Cerebellar nuclear complex (tissue), 1 donor: ENCODE measurements around the gene GSC.
"Not testable (repeated sequence)": the region's sequence is repeated elsewhere in the genome, so short reads cannot be mapped to it uniquely, and the experiment has no call there.

ENCODE experiments used
- DNase-seq, 2 experiments: peaks; one replicate each; lab custom pipeline; 2025; lab: John Stamatoyannopoulos, UW

The GSC gene

DNA sequence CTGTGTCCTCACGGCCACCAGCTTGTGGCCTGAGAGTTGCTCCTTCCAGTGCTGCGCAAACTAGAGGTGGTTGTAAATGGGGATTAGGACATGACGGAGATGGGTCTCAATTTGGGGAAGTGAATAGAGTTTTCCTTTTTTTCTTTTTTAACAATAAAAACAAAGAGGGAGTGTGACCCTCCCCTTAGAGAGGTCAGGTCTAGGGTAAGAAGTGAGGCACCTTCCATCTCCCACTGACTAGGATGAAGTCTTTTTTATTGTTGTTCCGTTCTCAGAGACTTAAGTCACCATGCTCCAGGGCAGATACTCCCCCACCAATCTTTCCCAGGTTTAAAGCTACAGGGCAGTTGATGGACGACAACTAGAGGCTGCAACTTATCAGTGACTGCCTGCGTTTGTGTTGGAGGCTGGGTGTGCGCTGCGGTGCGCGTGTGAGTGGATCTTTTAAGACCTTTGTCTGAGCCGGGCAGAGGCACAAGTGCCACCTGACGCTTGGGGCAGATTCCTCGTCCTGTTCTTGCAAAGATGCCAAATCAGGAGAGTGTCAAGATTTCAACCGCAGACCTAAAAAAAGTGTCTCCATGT lies 2.1 kb upstream of the GSC start:
- no peak for DNase-seq

GRCh38 chr14:94771158-94771905 lies 1.4 kb upstream of the GSC start:
- DNase-seq = no peak

- DNase-seq = no peak
Measured at GRCh38 chr14:94770815-94771157, 873 bp upstream of the GSC start.

- no peak for DNase-seq
Measured at GRCh38 chr14:94770251-94770749, 387 bp upstream of the GSC start.

GRCh38 chr14:94768521-94769390 lies 1.2 kb downstream of the GSC start:
- no peak for DNase-seq

DNA sequence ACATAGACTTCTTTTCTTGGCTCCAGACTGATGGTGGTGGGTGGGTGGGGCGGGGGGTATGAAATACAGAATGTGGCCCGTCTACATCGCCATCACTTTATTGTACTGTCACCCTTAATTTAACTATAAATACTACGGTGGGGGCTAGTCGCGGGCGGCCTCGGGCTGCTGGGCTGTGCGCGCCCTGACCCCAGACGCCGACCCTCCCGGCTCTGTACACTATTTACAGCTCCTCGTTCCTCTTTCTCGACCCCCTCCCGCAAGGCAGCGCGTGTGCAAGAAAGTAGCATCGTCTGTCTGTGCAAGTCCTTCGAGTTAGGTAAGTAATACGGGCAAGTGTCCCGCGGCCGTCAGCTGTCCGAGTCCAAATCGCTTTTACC lies 1.8 kb downstream of the GSC start:
- DNase-seq = no peak

- DNase-seq = no peak
Measured at GRCh38 chr14:94767321-94767878, 2.5 kb downstream of the GSC start.

DNA sequence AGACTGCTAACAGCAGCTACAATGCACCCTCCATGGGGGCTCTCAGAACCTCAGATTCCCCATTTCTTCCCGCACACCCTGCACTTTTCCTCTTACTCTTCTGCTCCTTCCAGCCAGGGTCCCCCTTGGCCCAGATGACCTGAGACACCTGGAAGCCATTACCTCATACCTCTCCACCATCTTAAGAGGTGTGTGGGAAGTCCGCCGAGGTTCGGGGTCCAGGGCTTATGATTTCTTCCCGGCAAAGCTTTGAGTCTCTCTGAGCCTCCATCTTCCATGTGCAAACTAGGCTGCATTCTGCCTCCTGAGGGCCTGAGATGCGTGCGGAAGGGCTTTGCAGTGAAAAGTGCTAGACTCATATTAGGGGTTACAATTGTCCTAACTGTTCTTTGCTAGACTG lies 5.3 kb downstream of the GSC start:
- DNase-seq = no peak

DNA sequence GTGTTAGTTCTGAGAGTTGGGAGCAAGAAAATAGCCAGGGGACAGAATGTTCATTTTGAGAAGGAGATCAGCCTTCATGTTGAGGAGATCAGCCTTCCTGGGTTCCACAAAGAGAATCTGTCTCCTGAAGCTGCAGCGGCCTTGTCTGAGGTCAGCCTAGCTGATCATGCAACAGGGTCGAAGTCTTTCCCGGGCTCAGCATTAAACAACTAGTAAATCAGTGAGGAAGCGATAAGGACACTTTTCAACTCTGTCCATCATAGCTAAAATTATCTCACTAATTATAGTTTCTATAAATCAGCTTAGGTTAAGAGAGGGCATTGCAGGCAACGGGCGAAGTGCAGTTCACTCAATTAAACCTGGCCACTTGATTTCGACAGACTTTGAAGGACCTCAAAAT lies 7.5 kb downstream of the GSC start:
- DNase-seq = no peak

- no peak for DNase-seq
Measured at GRCh38 chr14:94761997-94762377, 7.9 kb downstream of the GSC start.

DNA sequence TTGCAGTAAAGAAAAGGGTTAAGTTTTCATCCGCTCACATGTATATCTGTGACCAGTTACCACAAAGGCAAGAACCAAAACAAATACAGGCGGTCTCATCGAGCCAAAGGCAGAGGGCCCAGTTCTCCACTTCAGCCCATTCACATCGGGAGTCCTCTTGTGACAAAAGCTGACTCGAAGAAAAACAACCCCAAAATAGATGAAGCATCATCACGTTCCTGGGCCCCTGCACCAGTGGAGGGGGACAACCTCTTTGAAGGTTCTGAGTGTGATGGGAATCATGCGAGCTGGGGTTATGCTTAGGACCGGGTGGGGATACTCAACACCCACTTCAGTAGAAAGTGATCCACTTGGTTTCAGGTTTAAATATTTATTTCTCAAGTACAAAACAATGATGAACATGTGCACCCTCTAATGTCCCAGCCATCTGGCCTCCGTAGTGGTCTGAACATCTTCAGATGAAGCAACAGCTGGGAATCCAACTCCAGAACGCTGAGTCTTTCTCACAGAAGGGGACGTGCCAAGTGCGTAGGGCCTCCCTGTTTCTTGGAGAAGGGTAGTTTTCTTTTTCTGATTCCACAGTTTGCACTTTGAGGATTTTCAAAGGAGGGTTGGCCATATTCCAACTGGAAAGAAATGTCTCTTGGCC lies 8.4 kb downstream of the GSC start:
- no peak for DNase-seq

- DNase-seq = no peak
Measured at GRCh38 chr14:94756310-94756882, 13.5 kb downstream of the GSC start.

GRCh38 chr14:94754391-94754942 lies 15.4 kb downstream of the GSC start:
- no peak for DNase-seq

DNA sequence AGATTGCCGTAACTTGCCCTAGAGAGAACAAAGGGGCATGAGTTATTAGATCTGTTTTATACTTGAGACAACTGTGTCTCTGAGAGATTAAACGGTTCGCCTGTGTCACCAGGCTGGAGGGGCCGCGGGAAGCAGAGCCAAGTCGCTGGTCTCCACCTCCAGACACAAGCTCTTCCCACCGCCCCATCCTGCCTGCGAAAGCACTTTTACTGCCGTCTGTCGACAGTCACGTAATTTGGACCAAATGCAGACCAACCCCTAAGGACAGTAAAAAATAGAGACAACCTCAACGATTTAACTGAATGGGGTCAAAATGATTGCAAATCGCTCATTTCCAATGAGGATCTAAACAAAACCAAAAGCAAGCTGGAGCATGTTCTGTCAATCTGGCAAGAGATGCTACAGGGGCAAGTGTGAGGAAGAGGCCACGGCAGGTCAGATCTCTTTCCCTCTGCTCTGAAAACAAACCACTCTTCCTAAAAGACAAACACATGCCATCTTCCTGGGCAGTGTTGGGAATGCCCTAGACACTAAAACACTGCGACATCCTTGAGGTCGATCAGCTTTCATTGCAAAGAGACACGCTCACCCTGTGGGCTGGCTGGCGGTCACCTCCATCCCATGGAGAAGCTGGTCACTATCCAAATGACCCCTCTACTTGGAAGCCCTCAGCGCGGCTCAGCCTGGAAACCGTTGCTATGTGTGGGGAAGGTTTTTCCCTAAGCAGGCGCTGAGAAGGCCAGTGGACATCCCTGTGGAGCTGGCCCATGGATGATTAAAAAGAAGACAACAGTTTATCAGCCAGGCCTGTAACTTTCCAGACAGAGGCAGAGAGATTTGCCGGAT lies 17.1 kb downstream of the GSC start:
- no peak for DNase-seq

DNA sequence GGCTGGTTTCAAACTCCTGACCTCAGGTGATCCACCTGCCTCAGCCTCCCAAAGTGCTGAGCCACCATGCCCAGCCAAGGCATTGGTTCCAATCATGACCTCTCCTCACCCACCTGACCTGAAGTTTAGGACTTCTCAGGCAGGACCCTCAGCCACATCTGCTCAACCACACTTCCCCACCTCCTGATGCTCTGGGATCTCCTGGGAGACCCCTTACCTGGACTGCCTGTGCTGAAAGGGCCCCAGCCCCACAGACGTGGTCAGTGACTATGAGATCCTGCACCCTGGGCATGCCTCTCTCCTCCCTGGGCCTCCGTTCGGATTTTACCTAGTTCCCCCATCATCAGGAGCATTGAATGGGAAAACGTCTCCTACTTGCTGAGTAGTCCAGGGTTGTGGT lies 18.0 kb downstream of the GSC start:
- no peak for DNase-seq

DNA sequence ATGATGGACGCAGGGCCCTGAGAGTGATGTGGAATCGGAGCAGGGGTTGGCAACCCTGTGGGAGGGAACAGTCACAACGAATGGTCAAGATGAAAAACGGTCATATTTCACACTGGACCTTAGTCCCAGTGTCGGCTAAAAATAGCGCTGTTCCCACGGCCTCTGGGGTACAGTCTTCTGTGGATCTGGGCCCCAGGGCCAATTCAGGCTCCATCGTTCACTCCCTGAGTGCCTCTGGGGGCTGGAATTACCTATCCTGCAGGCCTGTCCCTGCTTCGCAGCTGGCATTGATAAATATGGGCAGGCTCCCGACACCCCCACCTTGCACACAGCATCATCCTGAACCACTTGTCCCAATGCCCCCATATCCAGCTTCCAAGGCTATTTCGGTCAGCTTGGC lies 18.6 kb downstream of the GSC start:
- DNase-seq = no peak

- DNase-seq = no peak
Measured at GRCh38 chr14:94750371-94750770, 19.5 kb downstream of the GSC start.

GRCh38 chr14:94748667-94749347 lies 21.1 kb downstream of the GSC start:
- DNase-seq = no peak

DNA sequence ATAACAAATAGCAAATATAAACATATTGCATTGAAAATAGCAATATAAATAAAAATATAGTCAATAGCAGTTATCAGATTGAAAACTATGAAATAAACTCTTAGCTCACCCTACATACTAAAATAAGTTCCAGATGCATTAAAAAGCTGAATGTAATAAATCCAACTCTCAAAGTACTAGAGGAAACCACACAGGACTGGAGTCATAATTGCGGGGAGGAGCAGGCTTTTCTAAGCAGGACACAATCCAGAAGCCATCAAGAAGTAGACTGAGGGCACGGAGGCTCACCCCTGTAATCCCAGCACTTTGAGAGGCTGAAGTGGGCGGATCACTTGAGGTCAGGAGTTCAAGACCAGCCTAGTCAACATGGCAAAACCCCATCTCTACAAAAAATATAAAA lies 22.2 kb downstream of the GSC start:
- no peak for DNase-seq

DNA sequence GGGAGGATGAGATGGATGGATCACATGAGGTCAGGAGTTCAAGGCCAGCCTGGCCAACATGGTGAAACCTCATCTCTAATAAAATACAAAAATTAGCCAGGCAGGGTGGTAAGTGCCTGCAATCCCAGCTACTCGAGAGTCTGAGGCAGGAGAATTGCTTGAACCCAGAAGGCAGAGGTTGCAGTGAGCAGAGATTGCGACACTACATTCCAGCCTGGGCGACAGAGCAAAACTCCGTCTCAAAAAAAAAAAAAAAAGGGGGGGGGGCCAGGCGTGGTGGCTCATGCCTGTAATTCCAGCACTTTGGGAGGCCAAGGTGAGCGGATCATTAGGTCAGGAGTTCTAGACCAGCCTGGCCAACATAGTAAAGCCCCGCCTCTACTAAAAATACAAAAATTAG lies 22.8 kb downstream of the GSC start:
- DNase-seq = not testable (repeated sequence)
